K562 (cell line): ENCODE results near the gene CTRL. TPM values are rescaled to one million over a fixed set of nuclear protein-coding genes. Genes with fewer than 3 reads are reported as not detected.

Experiments used
- ATAC-seq: fragments of 200-7000 bp; cut with Tn5 transposase; 3 replicates; pipeline ENCODE4 v1.9.1; 2020; ENCODE audit warnings: moderate library complexity
- BruUV-seq: library from RNA; stranded (reverse); fragments of 400-500 nt; replicated peaks from 2 replicates; lab custom pipeline; 2021; lab: Mats Ljungman, UMichigan
- CTCF ChIA-PET: fragments of 300-600 bp; formaldehyde crosslinking; extraction: SDS; loops from one replicate; lab custom pipeline; 2021; ENCODE audit warnings: low intra/inter-chr PET ratio; lab: Yijun Ruan, JAX
- POLR2A ChIA-PET: fragments of 300-600, 350-650 bp; sonication (Branson Sonifier 250); formaldehyde crosslinking; extraction: SDS; loops from one replicate; lab custom pipeline; 2021; ENCODE audit warnings: antibody characterized with exemption, inconsistent platforms; lab: Yijun Ruan, JAX
- DNase-seq, 4 experiments: peaks; one replicate each; pipeline versions ENCODE4 v3.0.0 to v3.0.0-alpha.2; 2011 to 2018; ENCODE audit warnings: low spot score in 3 of 4, mixed read lengths in 3 of 4; ENCODE audit errors: extremely low read depth in 1 of 4
- FAIRE-seq: peaks from 2 replicates; lab custom pipeline; 2011; peaks lifted over from hg19 to GRCh38; lab: Jason Lieb, UNC
- H2AFZ ChIP-seq: 2 replicates; pipeline ENCODE4 v1.6.0; 2011; ENCODE audit warnings: low read depth, low read length, control low read depth, inconsistent platforms
- H3K27ac ChIP-seq: fragments of 200-600 bp; 3 replicates; pipeline ENCODE4 v1.8.0; 2011; ENCODE audit warnings: low read depth, mild to moderate bottlenecking, control low read depth, inconsistent platforms, low read length, moderate library complexity, mixed read lengths; ENCODE audit errors: extremely low read depth
- H3K27me3 ChIP-seq, 2 experiments: fragments of 300-600 bp in 1 of 2; 2 replicates in 1 of 2; 3 replicates in 1 of 2; pipeline versions ENCODE4 v1.6.0 to v1.8.0; 2011; ENCODE audit warnings: inconsistent platforms in 2 of 2, low read length in 2 of 2, mild to moderate bottlenecking in 1 of 2, mixed read lengths in 1 of 2, moderate library complexity in 1 of 2; ENCODE audit not compliant: control insufficient read depth in 2 of 2, insufficient read depth in 2 of 2
- H3K36me3 ChIP-seq: fragments of 300-600 bp; 3 replicates; pipeline ENCODE4 v1.8.0; 2011; ENCODE audit warnings: mild to moderate bottlenecking, low read length, inconsistent platforms; ENCODE audit not compliant: control insufficient read depth, insufficient read depth
- H3K4me1 ChIP-seq, 2 experiments: fragments of 200-600 bp in 1 of 2; replicated peaks in 1 of 2; 2 replicates in 1 of 2; 3 replicates in 1 of 2; pipeline versions ENCODE4 v1.5.1 to v1.8.0; 2011; ENCODE audit warnings: inconsistent platforms in 2 of 2, low read length in 2 of 2, mild to moderate bottlenecking in 1 of 2, mixed read lengths in 1 of 2, moderate library complexity in 1 of 2; ENCODE audit not compliant: control insufficient read depth in 2 of 2, insufficient read depth in 2 of 2
- H3K4me2 ChIP-seq: 2 replicates; pipeline ENCODE4 v1.6.1; 2011; ENCODE audit warnings: low read length, control low read depth, inconsistent platforms, mixed read lengths; ENCODE audit not compliant: insufficient read depth
- H3K4me3 ChIP-seq: fragments of 200-600 bp; sonication (generic), shearing (Covaris generic); 2 replicates; pipeline ENCODE4 v1.5.1; 2016; ENCODE audit warnings: control low read depth, inconsistent platforms
- H3K79me2 ChIP-seq: fragments of 200-600 bp; 3 replicates; pipeline ENCODE4 v1.8.0; 2011; ENCODE audit warnings: low read length, inconsistent platforms; ENCODE audit not compliant: control insufficient read depth, insufficient read depth
- H3K9ac ChIP-seq, 2 experiments: 2 replicates each; pipeline versions ENCODE4 v1.6.0 to v1.6.1; 2011; ENCODE audit warnings: low read depth in 2 of 2, low read length in 2 of 2, control low read depth in 1 of 2, inconsistent platforms in 1 of 2, mild to moderate bottlenecking in 1 of 2, mixed read lengths in 1 of 2; ENCODE audit not compliant: insufficient read depth in 1 of 2
- H3K9me1 ChIP-seq: one replicate; pipeline ENCODE4 v1.6.0; 2011; ENCODE audit warnings: inconsistent platforms, mild to moderate bottlenecking, low read length, moderate library complexity; ENCODE audit not compliant: control insufficient read depth, insufficient read depth
- H3K9me3 ChIP-seq: replicated peaks from 2 replicates; pipeline ENCODE4 v1.5.1; 2011; ENCODE audit warnings: low read depth, low read length, inconsistent platforms; ENCODE audit not compliant: control insufficient read depth, insufficient read depth
- H4K20me1 ChIP-seq: replicated peaks from 2 replicates; pipeline ENCODE4 v1.6.1; 2011; ENCODE audit warnings: low read length, inconsistent platforms, mixed read lengths; ENCODE audit not compliant: control insufficient read depth, insufficient read depth
- BDP1 ChIP-seq: IDR thresholded peaks from 3 replicates; pipeline ENCODE4 v1.6.1; 2011; ENCODE audit not compliant: insufficient read length, insufficient read depth
- DPF2 ChIP-seq: fragments of 450-650 bp; IDR thresholded peaks from 2 replicates; pipeline ENCODE4 v1.6.1; 2016
- ESRRA ChIP-seq: fragments of 450-650 bp; IDR thresholded peaks from 2 replicates; pipeline ENCODE4 v1.6.1; 2014; ENCODE audit warnings: low read depth, mild to moderate bottlenecking, moderate library complexity, borderline replicate concordance
- FOXJ2 ChIP-seq: fragments of 200-800 bp; sonication (Bioruptor generic); IDR thresholded peaks from 2 replicates; pipeline ENCODE4 v1.6.1; 2016; ENCODE audit warnings: missing genetic modification characterization, missing compliant biosample characterization
- GATA2 ChIP-seq: sonication (generic); formaldehyde crosslinking; IDR thresholded peaks from 2 replicates; pipeline ENCODE4 v1.4.0; 2020; ENCODE audit warnings: mild to moderate bottlenecking, missing genetic modification reagents
- HLTF ChIP-seq: fragments of 450-650 bp; IDR thresholded peaks from 2 replicates; pipeline ENCODE4 v1.6.1; 2016
- LCOR ChIP-seq: sonication (generic); formaldehyde crosslinking; IDR thresholded peaks from 2 replicates; pipeline ENCODE4 v1.8.0; 2022; ENCODE audit warnings: mild to moderate bottlenecking, missing genetic modification reagents
- MECOM ChIP-seq: fragments of 250-450 bp; sonication (Bioruptor Pico); IDR thresholded peaks from 2 replicates; pipeline ENCODE4 v1.8.0; 2022; ENCODE audit warnings: inconsistent platforms
- NFE2 ChIP-seq: IDR thresholded peaks from 2 replicates; pipeline ENCODE4 v1.6.1; 2014; ENCODE audit warnings: antibody characterized with exemption, low read depth
- NR2C1 ChIP-seq, 2 experiments: fragments of 450-650 bp; IDR thresholded peaks; 2 replicates each; pipeline ENCODE4 v1.6.1; 2017; ENCODE audit warnings: mild to moderate bottlenecking in 2 of 2, antibody characterized with exemption in 1 of 2, inconsistent platforms in 1 of 2, missing compliant biosample characterization in 1 of 2, missing genetic modification characterization in 1 of 2
- NR2C2 ChIP-seq, 2 experiments: fragments of 200-800 bp in 1 of 2; sonication (Bioruptor generic) in 1 of 2; sonication (generic) in 1 of 2; formaldehyde crosslinking in 1 of 2; IDR thresholded peaks; 2 replicates each; pipeline versions ENCODE4 v1.6.1 to v1.8.0; 2016 to 2022; ENCODE audit warnings: mild to moderate bottlenecking in 1 of 2, missing compliant biosample characterization in 1 of 2, missing genetic modification characterization in 1 of 2, missing genetic modification reagents in 1 of 2
- PYGO2 ChIP-seq: fragments of 450-650 bp; IDR thresholded peaks from 2 replicates; pipeline ENCODE4 v1.6.1; 2016; ENCODE audit warnings: mild to moderate bottlenecking, missing genetic modification characterization, moderate library complexity, missing compliant biosample characterization
- RBM14 ChIP-seq: fragments of 200-400 bp; formaldehyde crosslinking; IDR thresholded peaks from 2 replicates; pipeline ENCODE4 v1.6.1; 2018; ENCODE audit warnings: low read depth, mild to moderate bottlenecking, low read length, moderate library complexity, borderline replicate concordance; ENCODE audit not compliant: insufficient read depth
- RCOR1 ChIP-seq, 2 experiments: IDR thresholded peaks; 2 replicates each; pipeline ENCODE4 v1.6.1; 2012; ENCODE audit warnings: low read depth in 2 of 2, low read length in 2 of 2, borderline replicate concordance in 1 of 2, improper control_type of control experiment in 1 of 2
- SAP30 ChIP-seq: fragments of 200-600 bp; sonication (generic); IDR thresholded peaks from 2 replicates; pipeline ENCODE4 v1.6.1; 2012; ENCODE audit warnings: borderline replicate concordance, low read depth, mild to moderate bottlenecking, moderate library complexity, low read length, control low read depth, inconsistent platforms; ENCODE audit not compliant: insufficient read depth, poor library complexity, severe bottlenecking
- SPI1 ChIP-seq: IDR thresholded peaks from 2 replicates; pipeline ENCODE4 v1.6.1; 2011; ENCODE audit warnings: low read depth, low read length, control low read depth, borderline replicate concordance
- ZNF263 ChIP-seq: sonication (generic); formaldehyde crosslinking; IDR thresholded peaks from 2 replicates; pipeline ENCODE4 v1.8.0; 2022; ENCODE audit warnings: mild to moderate bottlenecking, missing genetic modification reagents, borderline replicate concordance
- ZNF586 ChIP-seq: fragments of 450-650 bp; formaldehyde crosslinking; conservative IDR thresholded peaks from 2 replicates; pipeline ENCODE4 v1.4.0; 2020; ENCODE audit warnings: mild to moderate bottlenecking, moderate library complexity
- ZNF740 ChIP-seq, 3 experiments: fragments of 200-800 bp in 1 of 3; sonication (Bioruptor generic) in 1 of 3; sonication (generic) in 1 of 3; formaldehyde crosslinking in 1 of 3; IDR thresholded peaks; 2 replicates each; pipeline versions ENCODE4 v1.6.1 to v1.8.0; 2016 to 2022; ENCODE audit warnings: mild to moderate bottlenecking in 2 of 3, missing compliant biosample characterization in 2 of 3, missing genetic modification characterization in 2 of 3, missing genetic modification reagents in 1 of 3
- ZNF785 ChIP-seq: fragments of 250-450 bp; sonication (Bioruptor Pico); IDR thresholded peaks from 2 replicates; pipeline ENCODE4 v1.4.0; 2020; ENCODE audit warnings: mild to moderate bottlenecking
- WGBS: fragments of 100-300 bp; shearing (Covaris generic); methylation state at CpG from one replicate; pipeline ENCODE4 v1.1.6; 2016; ENCODE audit warnings: low coverage, mixed read lengths; ENCODE audit not compliant: insufficient coverage; ENCODE audit errors: missing lambda C conversion rate; 5-methylcytosine and 5-hydroxymethylcytosine counted together
- in situ Hi-C: fragments of 300-500 bp; cut with MboI; formaldehyde crosslinking; loops from 4 replicates; pipeline ENCODE4 v1.15.0; 2018; ENCODE audit warnings: inconsistent platforms, mixed read lengths
- intact Hi-C: fragments of 100-400 bp; cut with micrococcal nuclease; formaldehyde crosslinking; loops from 2 replicates; pipeline ENCODE4 v1.14.2; 2022
- polyA plus RNA-seq, 8 experiments: library from polyadenylated mRNA; depleted of rRNA in 4 of 8; stranded (reverse) in 5 of 8; unstranded in 3 of 8; fragments of >200 nt; fragmentation: Nextera tagmentation in 2 of 8; fragmentation: Illumina TruSeq in 1 of 8; extraction: Ambion mirVana in 2 of 8; extraction: Trizol in 1 of 8; gene quantifications; 2 replicates each; pipeline versions ENCODE4 v1.2.1 to v1.2.3, GENCODE V29; 2011 to 2014; ENCODE audit warnings: inconsistent platforms in 1 of 8, missing spikeins in 1 of 8
- total RNA-seq, 7 experiments: library from RNA; depleted of rRNA in 6 of 7; stranded (reverse); fragments of >200 nt in 6 of 7; fragmentation: Illumina TruSeq in 2 of 7; extraction: Trizol in 2 of 7; gene quantifications; 2 replicates each; pipeline versions ENCODE4 v1.2.1 to v1.2.3, GENCODE V29; 2011 to 2021; ENCODE audit warnings: low replicate concordance in 1 of 7

CTRL gene
- total and polyA plus RNA-seq, 9 of the 15 experiments (the other 6 are each of a cell fraction or from before 2014, with no cell fraction given): 1.4 to 5.6 (median 2.5) TPM

DNA sequence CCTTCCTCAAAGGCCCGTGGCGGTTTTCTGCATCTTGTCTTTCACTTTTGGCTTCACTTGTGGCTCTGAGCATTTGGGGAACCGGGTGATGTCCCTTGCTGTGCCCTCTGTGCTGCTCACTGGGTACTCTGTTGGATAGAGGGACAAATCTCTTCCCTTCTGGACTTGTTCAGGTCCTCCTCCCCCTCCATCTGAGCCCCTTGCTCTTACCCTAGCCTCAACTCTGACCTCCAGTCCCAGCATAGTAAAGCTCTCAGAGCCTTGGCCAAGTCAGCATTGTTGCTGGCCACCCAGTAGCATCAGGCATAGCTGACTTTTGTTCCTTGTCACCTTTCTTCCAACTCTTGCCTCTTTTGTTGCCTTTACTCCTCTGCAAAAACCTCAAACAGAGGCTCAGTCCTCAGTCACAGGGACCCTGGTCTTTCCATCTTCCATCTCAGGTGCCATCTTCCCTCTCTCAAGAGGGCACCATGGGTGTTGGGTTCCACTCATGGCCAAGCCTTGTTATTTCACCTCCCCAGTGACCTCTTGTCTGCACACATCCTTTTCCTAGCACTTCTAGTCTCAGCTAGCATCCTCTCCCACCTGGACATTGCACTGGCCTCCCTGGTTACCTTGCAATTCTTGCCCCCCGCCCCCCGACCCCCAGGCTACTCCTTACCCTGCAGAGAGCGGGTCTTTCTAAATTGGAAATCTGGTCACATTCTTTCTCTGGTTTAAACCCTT, 5.4 kb upstream of the CTRL start:
- peak overlapping the region; percentile 99 for H3K4me2 ChIP-seq
- WGBS: 20% methylated on average over 4 of the region's 6 CpGs
- peaks cover 20 to 65% of the 10 kb centered on the region in 2 experiments for H3K4me1 ChIP-seq
- H3K4me3 ChIP-seq: peak overlapping the region; percentile 85
- ChIA-PET CTCF (no interaction called here), POLR2A (interaction anchor here (0.6 to 1.7 kb wide), 10 partner anchors 10 to 118 kb away, joined by 3 to 6 read pairs (median 3); no protein-coding TSS in a partner anchor)
- DNase-seq: peak in 1 of 4 experiments; percentile 65
- H3K9me3 ChIP-seq: no peaks in the 10 kb centered on the region
- H3K9ac ChIP-seq: peak overlapping the region; percentile 90 to 98
- no TSS peak for BruUV-seq
- in situ Hi-C loops (no loop called here), intact Hi-C loops (loop anchor here (5.0 to 10.0 kb wide), 2 partner anchors 105 to 412 kb away; partner anchors contain the start of gene RIPOR1)
- no peaks in the 10 kb centered on the region for H3K9me1 ChIP-seq
- no peaks in the 10 kb centered on the region for H3K27me3 ChIP-seq
- peak overlapping the region; percentile 95 for H2AFZ ChIP-seq
- FAIRE-seq: peak; percentile 74
- peaks cover 27% of the 10 kb centered on the region; the same call in 2 of the 3 replicates for H3K36me3 ChIP-seq
- peak; percentile 0; the same call in 2 of the 3 replicates for ATAC-seq
- peaks cover 42% of the 10 kb centered on the region for H3K79me2 ChIP-seq
- H4K20me1 ChIP-seq: 0 out of 2 replicates have a peak, but pooled peaks cover 4% of the 10 kb centered on the region
- peak overlapping the region; percentile 89 for H3K27ac ChIP-seq
- TF ChIP-seq HLTF: no peak
- no peak for TF ChIP-seq ZNF740 (CRISPR knock-in tag; IDR thresholded peaks at IDR 0.05)
- no peak for TF ChIP-seq ZNF740 (tag; IDR thresholded peaks at IDR 0.05)
- no peak for TF ChIP-seq LCOR
- no peak for TF ChIP-seq GATA2
- TF ChIP-seq NR2C2 (CRISPR knock-in tag; IDR thresholded peaks at IDR 0.05): no peak
- peak; percentile 84 for TF ChIP-seq NR2C2 (tag; IDR thresholded peaks at IDR 0.05)
- TF ChIP-seq DPF2: peak; percentile 31; the same call in 1 of the 2 replicates
- no peak for TF ChIP-seq MECOM (CRISPR knock-in tag)
- no peak for TF ChIP-seq NFE2
- no peak for TF ChIP-seq ZNF785 (CRISPR knock-in tag)
- TF ChIP-seq SPI1: peak; percentile 58; the same call in 1 of the 2 replicates
- TF ChIP-seq FOXJ2 (tag): no peak
- TF ChIP-seq PYGO2 (tag): no peak
- no peak for TF ChIP-seq BDP1
- peak in 1 of 2 experiments; percentile 9; a peak in 1 of 4 replicates for TF ChIP-seq RCOR1 (IDR thresholded peaks at IDR 0.05; ENCODE audit: borderline replicate concordance in 1 of 2, low read depth in 2 of 2, low read length in 2 of 2)
- TF ChIP-seq ESRRA: 0 out of 2 replicates have a peak, but pooled peaks have one; percentile 11
- peak; percentile 13 for TF ChIP-seq SAP30
- TF ChIP-seq NR2C1 (IDR thresholded peaks at IDR 0.05): no peak; the same call in 1 of the 2 replicates
- TF ChIP-seq NR2C1 (tag; IDR thresholded peaks at IDR 0.05): peak; percentile 67
- no peak for TF ChIP-seq ZNF586 (CRISPR knock-in tag)
- 0 out of 2 replicates have a peak, but pooled peaks have one; percentile 18 for TF ChIP-seq ZNF263 (CRISPR knock-in tag)
- TF ChIP-seq RBM14: no peak
